ENCODE results near the gene ZFC3H1. TPM values are rescaled to one million over a fixed set of nuclear protein-coding genes. Genes with fewer than 3 reads are reported as not detected.

The ZFC3H1 gene
- total RNA-seq, 6 donors from 2014 or later, result 35.9 to 225 (median 74.1) TPM

GRCh38 chr12:71685914-71686657, 22.4 kb upstream of the ZFC3H1 start, which contains the start of gene TMEM19:
TMEM19 (plus strand) TSS chr12:71686082; CDS start chr12:71686681, 599 bp downstream.
- Histone ChIP-seq H3K27me3 (no peaks in the 10 kb centered on the region), H3K27ac (peak within 1 kb of the TSS; percentile 83 to 94 (median 88)), H3K4me3 (peak within 1 kb of the TSS; percentile 67 to 87 (median 74)), H3K9me3 (no peaks in the 10 kb centered on the region), H3K36me3 (no peaks in the 10 kb centered on the region), H3K4me1 (peaks cover 8 to 35% (median 22%) of the 10 kb centered on the region in 4 donors)
- peak; percentile 98 to 99 for ATAC-seq (ENCODE audit: low FRiP score in 2 of 2)
- peak; percentile 94 to 96 for DNase-seq
- 0% methylated on average over 24 to 59 of the region's 63 CpGs for WGBS, 2 donors
- TF ChIP-seq POLR2A (IDR thresholded peaks at IDR 0.05), result peak in 3 of 4 donors; percentile 48 to 85 (median 64)
- no peak for TF ChIP-seq EP300 (IDR thresholded peaks at IDR 0.05)
- peak; percentile 49 to 82 for TF ChIP-seq POLR2AphosphoS5 (IDR thresholded peaks at IDR 0.05)
- peak in 2 of 6 experiments; percentile 21 to 22 for TF ChIP-seq CTCF (IDR thresholded peaks at IDR 0.05)

- H3K36me3 ChIP-seq, result no peaks in the 10 kb centered on the region
- DNase-seq, result no peak
- peak overlapping the region; percentile 67 to 87 (median 74) for H3K4me3 ChIP-seq
- H3K27me3 ChIP-seq, result no peaks in the 10 kb centered on the region
- ATAC-seq (ENCODE audit: low FRiP score in 2 of 2), result no peak
- peaks cover 8 to 35% (median 22%) of the 10 kb centered on the region in 4 donors for H3K4me1 ChIP-seq
- peak overlapping the region; percentile 83 to 94 (median 88) for H3K27ac ChIP-seq
- H3K9me3 ChIP-seq, result no peaks in the 10 kb centered on the region
- 31 to 41% methylated on average over 19 of the region's 19 CpGs for WGBS, 2 donors
- TF ChIP-seq CTCF (IDR thresholded peaks at IDR 0.05) (no peak), POLR2A (IDR thresholded peaks at IDR 0.05) (no peak), POLR2AphosphoS5 (IDR thresholded peaks at IDR 0.05) (no peak), EP300 (IDR thresholded peaks at IDR 0.05) (no peak)
These were observed 21.8 kb upstream of the ZFC3H1 start for GRCh38 chr12:71685312-71685906.

- Histone ChIP-seq H3K36me3 (no peaks in the 10 kb centered on the region), H3K27me3 (no peaks in the 10 kb centered on the region), H3K27ac (no peak overlapping the region), H3K4me3 (peak overlapping the region in 1 of 4 donors; percentile 9), H3K9me3 (no peaks in the 10 kb centered on the region), H3K4me1 (peaks cover 8 to 33% (median 22%) of the 10 kb centered on the region in 4 donors)
- TF ChIP-seq EP300 (IDR thresholded peaks at IDR 0.05) (no peak), POLR2A (IDR thresholded peaks at IDR 0.05) (no peak), POLR2AphosphoS5 (IDR thresholded peaks at IDR 0.05) (no peak), CTCF (IDR thresholded peaks at IDR 0.05) (no peak)
- no peak for ATAC-seq (ENCODE audit: low FRiP score in 2 of 2)
- WGBS, 2 donors, result 50 to 51% methylated on average over 5 of the region's 5 CpGs
- DNase-seq, result no peak
These were observed 20.4 kb upstream of the ZFC3H1 start for GRCh38 chr12:71684081-71684480.

DNA sequence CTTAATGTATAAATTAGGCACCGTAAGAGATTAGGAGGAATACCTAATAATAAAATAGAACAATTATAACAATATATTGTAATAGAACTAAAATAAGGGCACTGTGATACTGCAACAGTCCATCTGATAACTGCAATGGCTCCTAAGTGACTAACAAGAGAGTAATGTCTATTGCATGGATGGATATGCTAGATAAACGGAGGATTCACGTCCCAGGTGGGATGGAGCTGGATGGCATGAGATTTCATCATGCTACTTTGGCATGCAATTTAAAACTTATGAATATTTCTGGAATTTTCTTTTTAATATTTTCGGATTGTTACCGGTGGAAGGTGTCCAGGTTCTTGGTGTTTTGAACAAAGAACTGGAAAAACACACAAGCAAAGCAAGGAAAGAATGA, 20.0 kb upstream of the ZFC3H1 start:
- ATAC-seq (ENCODE audit: low FRiP score in 2 of 2) (no peak), DNase-seq (no peak)
- Histone ChIP-seq H3K9me3 (no peaks in the 10 kb centered on the region), H3K4me1 (peaks cover 8 to 30% (median 21%) of the 10 kb centered on the region in 4 donors), H3K4me3 (no peak overlapping the region), H3K36me3 (no peaks in the 10 kb centered on the region), H3K27ac (no peak overlapping the region), H3K27me3 (no peaks in the 10 kb centered on the region)
- 93 to 94% methylated on average over 5 of the region's 5 CpGs for WGBS, 2 donors
- TF ChIP-seq CTCF (IDR thresholded peaks at IDR 0.05), result no peak
- TF ChIP-seq EP300 (IDR thresholded peaks at IDR 0.05), result no peak
- TF ChIP-seq POLR2AphosphoS5 (IDR thresholded peaks at IDR 0.05), result no peak
- TF ChIP-seq POLR2A (IDR thresholded peaks at IDR 0.05), result no peak
